Stimulated activated naive CD8-positive, alpha-beta T cell treated with anti-CD3 and anti-CD28 coated beads, Interleukin-15, Interleukin-2, amounts not matched to agents 100 U/mL and 50 U/mL, for 24 hours (primary cell): Measurements from ENCODE around the gene CRYL1.

Experiments used
- ATAC-seq: fragments of 150-1000 bp; cut with Tn5 transposase; one replicate; pipeline ENCODE4 v1.10.0; 2021
- DNase-seq: peaks from one replicate; pipeline ENCODE4 v3.0.0; 2021

The CRYL1 gene

DNA sequence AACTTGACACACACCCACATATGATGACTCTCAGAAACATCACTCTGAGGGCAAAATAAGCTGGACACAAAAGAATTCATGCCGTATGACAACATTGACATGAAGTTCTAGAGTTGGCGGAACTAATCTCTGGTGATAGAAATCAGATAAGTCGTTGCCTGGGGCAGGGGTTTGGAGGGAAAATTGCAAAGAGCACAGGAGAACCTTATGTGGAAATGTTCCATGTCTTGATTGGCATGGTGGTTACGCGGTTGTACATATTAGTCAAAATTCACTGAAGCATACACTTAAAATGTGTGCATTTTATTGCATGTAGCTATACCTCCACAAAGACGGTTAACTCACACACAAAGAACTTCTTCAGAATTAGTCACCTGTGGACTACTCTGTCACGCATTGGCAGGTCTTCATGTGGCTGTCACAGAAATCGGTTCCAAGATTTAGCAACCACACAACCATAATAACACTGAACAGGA, 155.7 kb downstream of the CRYL1 start:
- ATAC-seq (no peak), DNase-seq (no peak)

GRCh38 chr13:20366056-20366455, 159.6 kb downstream of the CRYL1 start:
- DNase-seq (no peak), ATAC-seq (no peak)

- DNase-seq (no peak), ATAC-seq (no peak)
Observed at GRCh38 chr13:20363603-20364002, 162.1 kb downstream of the CRYL1 start.

GRCh38 chr13:20363172-20363571, 162.5 kb downstream of the CRYL1 start:
- no peak for ATAC-seq
- no peak for DNase-seq

- DNase-seq (no peak), ATAC-seq (no peak)
Observed at GRCh38 chr13:20362484-20363041, 163.1 kb downstream of the CRYL1 start.

- DNase-seq (no peak), ATAC-seq (no peak)
Observed at GRCh38 chr13:20360835-20361412, 164.7 kb downstream of the CRYL1 start.

GRCh38 chr13:20360041-20360491, 165.6 kb downstream of the CRYL1 start:
- ATAC-seq = no peak
- DNase-seq = no peak

- peak; percentile 85 for ATAC-seq
Observed at GRCh38 chr13:20359335-20359734, 166.3 kb downstream of the CRYL1 start.

GRCh38 chr13:20358022-20358421, 167.6 kb downstream of the CRYL1 start:
- no peak for ATAC-seq
- DNase-seq = no peak

More at GRCh38 chr13:20359335-20359734, 166.3 kb downstream of the CRYL1 start:
- no peak for DNase-seq

DNA sequence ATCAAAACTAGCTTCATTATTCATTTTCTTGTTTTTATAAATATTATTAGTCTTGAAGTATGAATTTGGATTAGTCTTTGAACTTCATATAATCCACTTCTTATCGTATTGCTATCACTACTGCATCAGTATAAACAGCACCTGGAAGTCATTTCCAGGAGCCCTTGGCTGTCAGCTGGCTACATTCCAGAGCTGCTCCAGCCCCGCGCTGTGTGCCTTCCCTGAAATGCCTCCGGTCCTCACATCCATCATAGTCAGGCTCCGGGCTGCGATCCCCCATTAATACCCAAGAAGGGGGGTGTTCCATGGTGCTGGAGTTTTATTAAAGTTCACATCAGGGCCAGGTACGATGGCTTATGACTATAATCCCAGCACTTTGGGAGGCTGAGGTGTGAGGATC, 169.2 kb downstream of the CRYL1 start:
- DNase-seq = no peak
- no peak for ATAC-seq

GRCh38 chr13:20354722-20355121, 170.9 kb downstream of the CRYL1 start:
- ATAC-seq (no peak), DNase-seq (no peak)

- DNase-seq = no peak
Observed at GRCh38 chr13:20353973-20354372, 171.7 kb downstream of the CRYL1 start.

More at GRCh38 chr13:20353973-20354372, 171.7 kb downstream of the CRYL1 start:
- no peak for ATAC-seq
